Measurements from ENCODE around the gene OPCML. TPM values are rescaled to one million over a fixed set of nuclear protein-coding genes. Genes with fewer than 3 reads are reported as not detected.

Gene OPCML
- total RNA-seq, 1 experiment from 2014 or later = not detected

DNA sequence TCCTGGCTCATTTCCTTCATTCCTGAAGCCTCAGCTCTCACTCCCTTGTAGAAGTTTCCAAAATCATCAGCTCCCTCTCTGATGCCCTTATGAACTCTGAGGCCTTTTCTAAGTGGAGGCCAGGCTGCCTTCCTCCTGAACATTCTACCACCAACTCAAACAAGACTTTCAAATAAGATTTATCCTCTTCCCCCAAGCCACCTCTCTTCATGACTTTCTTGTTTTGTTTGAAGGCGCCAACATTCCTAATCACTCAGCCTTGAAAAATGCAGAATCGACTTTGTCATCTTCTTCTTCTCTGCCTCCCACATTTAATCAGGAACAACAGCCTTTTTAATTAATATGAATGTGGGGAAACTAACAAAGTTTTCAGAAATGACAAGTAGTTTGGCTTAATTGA is 927.9 kb downstream of the OPCML start:
- no TSS peak for BruUV-seq (replicated peaks)
- no peak for DNase-seq
- intact Hi-C loops (cut with micrococcal nuclease; ENCODE audit: unreplicated experiment) = no loop called here
- Histone ChIP-seq H3K36me3 (ENCODE audit: low read depth) (no peaks in the 10 kb centered on the region), H3K27me3 (ENCODE audit: insufficient read depth, low read depth) (no peaks in the 10 kb centered on the region), H3K79me2 (ENCODE audit: low read depth) (no peaks in the 10 kb centered on the region), H3K27ac (no peak overlapping the region), H2AFZ (no peak overlapping the region), H3K4me2 (no peak overlapping the region), H4K20me1 (ENCODE audit: insufficient read depth) (no peaks in the 10 kb centered on the region), H3K9me2 (ENCODE audit: insufficient read depth) (no peaks in the 10 kb centered on the region), H3K4me1 (replicated peaks; ENCODE audit: insufficient read depth) (no peaks in the 10 kb centered on the region), H3K9me3 (ENCODE audit: insufficient read depth, low read depth) (no peaks in the 10 kb centered on the region), H3F3A (ENCODE audit: insufficient read depth, low read depth) (no peaks in the 10 kb centered on the region), H3K4me3 (no peak overlapping the region)
- CTCF ChIA-PET = no interaction called here
- POLR2A ChIA-PET (ENCODE audit: unreplicated experiment) = no interaction called here
- TF ChIP-seq EZH2 (IDR thresholded peaks at IDR 0.05; ENCODE audit: low read depth) = no peak
- TF ChIP-seq, protein P1, sequence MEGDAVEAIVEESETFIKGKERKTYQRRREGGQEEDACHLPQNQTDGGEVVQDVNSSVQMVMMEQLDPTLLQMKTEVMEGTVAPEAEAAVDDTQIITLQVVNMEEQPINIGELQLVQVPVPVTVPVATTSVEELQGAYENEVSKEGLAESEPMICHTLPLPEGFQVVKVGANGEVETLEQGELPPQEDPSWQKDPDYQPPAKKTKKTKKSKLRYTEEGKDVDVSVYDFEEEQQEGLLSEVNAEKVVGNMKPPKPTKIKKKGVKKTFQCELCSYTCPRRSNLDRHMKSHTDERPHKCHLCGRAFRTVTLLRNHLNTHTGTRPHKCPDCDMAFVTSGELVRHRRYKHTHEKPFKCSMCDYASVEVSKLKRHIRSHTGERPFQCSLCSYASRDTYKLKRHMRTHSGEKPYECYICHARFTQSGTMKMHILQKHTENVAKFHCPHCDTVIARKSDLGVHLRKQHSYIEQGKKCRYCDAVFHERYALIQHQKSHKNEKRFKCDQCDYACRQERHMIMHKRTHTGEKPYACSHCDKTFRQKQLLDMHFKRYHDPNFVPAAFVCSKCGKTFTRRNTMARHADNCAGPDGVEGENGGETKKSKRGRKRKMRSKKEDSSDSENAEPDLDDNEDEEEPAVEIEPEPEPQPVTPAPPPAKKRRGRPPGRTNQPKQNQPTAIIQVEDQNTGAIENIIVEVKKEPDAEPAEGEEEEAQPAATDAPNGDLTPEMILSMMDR (conservative IDR thresholded peaks at IDR 0.05) = no peak

GRCh38 chr11:132601875-132602274 is 930.4 kb downstream of the OPCML start:
- TF ChIP-seq EZH2 (IDR thresholded peaks at IDR 0.05; ENCODE audit: low read depth) = no peak
- TF ChIP-seq, protein P1 (conservative IDR thresholded peaks at IDR 0.05) = no peak
- no peaks in the 10 kb centered on the region for H4K20me1 ChIP-seq (ENCODE audit: insufficient read depth)
- no peaks in the 10 kb centered on the region for H3K36me3 ChIP-seq (ENCODE audit: low read depth)
- no peak overlapping the region for H3K27ac ChIP-seq
- POLR2A ChIA-PET (ENCODE audit: unreplicated experiment) = no interaction called here
- no peak overlapping the region for H2AFZ ChIP-seq
- H3K4me3 ChIP-seq = no peak overlapping the region
- CTCF ChIA-PET = no interaction called here
- no peak for DNase-seq
- H3K9me3 ChIP-seq (ENCODE audit: insufficient read depth, low read depth) = no peaks in the 10 kb centered on the region
- no peak overlapping the region for H3K4me2 ChIP-seq
- H3F3A ChIP-seq (ENCODE audit: insufficient read depth, low read depth) = no peaks in the 10 kb centered on the region
- intact Hi-C loops (cut with micrococcal nuclease; ENCODE audit: unreplicated experiment) = no loop called here
- no peaks in the 10 kb centered on the region for H3K4me1 ChIP-seq (replicated peaks; ENCODE audit: insufficient read depth)
- no peaks in the 10 kb centered on the region for H3K9me2 ChIP-seq (ENCODE audit: insufficient read depth)
- H3K79me2 ChIP-seq (ENCODE audit: low read depth) = no peaks in the 10 kb centered on the region
- BruUV-seq (replicated peaks) = no TSS peak
- H3K27me3 ChIP-seq (ENCODE audit: insufficient read depth, low read depth) = no peaks in the 10 kb centered on the region

DNA sequence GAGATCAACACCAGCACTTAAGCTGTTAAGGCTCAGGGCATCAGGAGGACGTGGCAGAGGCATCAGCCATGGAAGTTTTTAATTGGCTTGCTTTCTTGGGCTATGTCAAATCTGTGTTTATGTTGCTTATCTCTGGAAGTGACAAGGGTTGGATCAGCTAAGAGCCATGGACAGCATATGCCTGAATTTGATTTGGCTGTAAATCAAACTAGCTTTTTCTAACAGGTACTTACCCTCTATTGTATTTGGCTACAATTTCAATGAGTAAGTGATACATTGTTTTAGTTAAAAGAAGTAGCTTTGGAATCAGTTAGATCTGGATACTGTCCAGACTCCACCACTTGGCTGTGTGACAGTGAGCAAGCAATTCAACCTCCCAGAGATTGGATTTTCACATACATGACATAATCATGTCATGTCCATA is 936.6 kb downstream of the OPCML start:
- Histone ChIP-seq H3K79me2 (ENCODE audit: low read depth) (no peaks in the 10 kb centered on the region), H3K27me3 (ENCODE audit: insufficient read depth, low read depth) (no peaks in the 10 kb centered on the region), H3K9me3 (ENCODE audit: insufficient read depth, low read depth) (no peaks in the 10 kb centered on the region), H2AFZ (no peak overlapping the region), H3K4me2 (no peak overlapping the region), H4K20me1 (ENCODE audit: insufficient read depth) (no peaks in the 10 kb centered on the region), H3K36me3 (ENCODE audit: low read depth) (no peaks in the 10 kb centered on the region), H3F3A (ENCODE audit: insufficient read depth, low read depth) (no peaks in the 10 kb centered on the region), H3K9me2 (ENCODE audit: insufficient read depth) (no peaks in the 10 kb centered on the region), H3K27ac (no peak overlapping the region), H3K4me1 (replicated peaks; ENCODE audit: insufficient read depth) (no peaks in the 10 kb centered on the region), H3K4me3 (no peak overlapping the region)
- TF ChIP-seq EZH2 (IDR thresholded peaks at IDR 0.05; ENCODE audit: low read depth) = no peak
- TF ChIP-seq, protein P1 (conservative IDR thresholded peaks at IDR 0.05) = no peak
- POLR2A ChIA-PET (ENCODE audit: unreplicated experiment) = no interaction called here
- DNase-seq = no peak
- BruUV-seq (replicated peaks) = no TSS peak
- CTCF ChIA-PET = no interaction called here
- intact Hi-C loops (cut with micrococcal nuclease; ENCODE audit: unreplicated experiment) = no loop called here

Measured in PC-9 (cell line).